HepG2 (cell line): ENCODE results near the gene EFCAB8. TPM values are rescaled to one million over a fixed set of nuclear protein-coding genes. Genes with fewer than 3 reads are reported as not detected.
A peak's percentile ranks its signal among the peaks of the same experiment; 100 is the strongest.

Source experiments
- ARNT ChIP-seq: fragments of 450-650 bp; IDR thresholded peaks from 2 replicates; pipeline ENCODE4 v1.6.1; 2017
- BRD4 ChIP-seq: sonication (generic); formaldehyde crosslinking; IDR thresholded peaks from 2 replicates; pipeline ENCODE4 v1.4.0; 2020; ENCODE audit warnings: missing genetic modification reagents
- HBP1 ChIP-seq: IDR thresholded peaks from 2 replicates; pipeline ENCODE4 v1.6.1; 2016; ENCODE audit warnings: low read depth, control low read depth
- HDAC2 ChIP-seq: sonication (generic); formaldehyde crosslinking; IDR thresholded peaks from 2 replicates; pipeline ENCODE4 v1.4.0; 2020; ENCODE audit warnings: missing genetic modification reagents
- HMG20A ChIP-seq: IDR thresholded peaks from 2 replicates; pipeline ENCODE4 v1.6.1; 2016; ENCODE audit warnings: borderline replicate concordance
- MLX ChIP-seq: IDR thresholded peaks from 2 replicates; pipeline ENCODE4 v1.6.1; 2016
- MYNN ChIP-seq: sonication (generic); formaldehyde crosslinking; IDR thresholded peaks from 2 replicates; pipeline ENCODE4 v1.4.0; 2020; ENCODE audit warnings: mild to moderate bottlenecking, low read depth, missing genetic modification reagents
- NFATC3 ChIP-seq: sonication (generic); formaldehyde crosslinking; IDR thresholded peaks from 2 replicates; pipeline ENCODE4 v1.5.1; 2020; ENCODE audit warnings: mild to moderate bottlenecking, missing genetic modification reagents
- PAF1 ChIP-seq: IDR thresholded peaks from 2 replicates; pipeline ENCODE4 v1.6.1; 2016; ENCODE audit warnings: missing genetic modification reagents, missing compliant biosample characterization
- SNRNP70 ChIP-seq: fragments of 200-400 bp; formaldehyde crosslinking; IDR thresholded peaks from 2 replicates; pipeline ENCODE4 v1.6.1; 2017; ENCODE audit warnings: mild to moderate bottlenecking, low read depth, low read length, moderate library complexity
- SPEN ChIP-seq: sonication (generic); formaldehyde crosslinking; IDR thresholded peaks from 2 replicates; pipeline ENCODE4 v1.5.1; 2020; ENCODE audit warnings: low read depth, mild to moderate bottlenecking, missing genetic modification reagents
- SSRP1 ChIP-seq: IDR thresholded peaks from 2 replicates; pipeline ENCODE4 v1.6.1; 2016; ENCODE audit warnings: control low read depth
- TCF7 ChIP-seq: sonication (generic); IDR thresholded peaks from 2 replicates; pipeline ENCODE4 v1.6.1; 2016; ENCODE audit warnings: antibody characterized with exemption, low read depth
- TRIM24 ChIP-seq: sonication (generic); formaldehyde crosslinking; IDR thresholded peaks from 2 replicates; pipeline ENCODE4 v1.8.0; 2022; ENCODE audit warnings: mild to moderate bottlenecking, missing genetic modification reagents
- XBP1 ChIP-seq: sonication (generic); formaldehyde crosslinking; IDR thresholded peaks from 2 replicates; pipeline ENCODE4 v1.5.0; 2020; ENCODE audit warnings: missing genetic modification reagents
- ZC3H4 ChIP-seq: sonication (generic); formaldehyde crosslinking; IDR thresholded peaks from 2 replicates; pipeline ENCODE4 v1.4.0; 2020; ENCODE audit warnings: missing genetic modification reagents, borderline replicate concordance
- ZMYM3 ChIP-seq: sonication (generic); formaldehyde crosslinking; IDR thresholded peaks from 2 replicates; pipeline ENCODE4 v1.5.1; 2020; ENCODE audit warnings: mild to moderate bottlenecking, missing genetic modification reagents
- ZNF124 ChIP-seq: sonication (generic); formaldehyde crosslinking; IDR thresholded peaks from 2 replicates; pipeline ENCODE4 v1.4.0; 2020; ENCODE audit warnings: missing genetic modification reagents
- ZNF317 ChIP-seq: sonication (generic); formaldehyde crosslinking; IDR thresholded peaks from 2 replicates; pipeline ENCODE4 v1.5.0; 2020; ENCODE audit warnings: mild to moderate bottlenecking, missing genetic modification reagents
- ZNF33B ChIP-seq: sonication (generic); formaldehyde crosslinking; IDR thresholded peaks from 2 replicates; pipeline ENCODE4 v1.5.1; 2020; ENCODE audit warnings: mild to moderate bottlenecking, missing genetic modification reagents
- ZNF775 ChIP-seq: sonication (generic); formaldehyde crosslinking; IDR thresholded peaks from 2 replicates; pipeline ENCODE4 v1.4.0; 2020; ENCODE audit warnings: missing genetic modification reagents, mild to moderate bottlenecking, moderate library complexity, borderline replicate concordance
- ZNF83 ChIP-seq: sonication (generic); formaldehyde crosslinking; IDR thresholded peaks from 2 replicates; pipeline ENCODE4 v1.4.0; 2020; ENCODE audit warnings: missing genetic modification reagents, mild to moderate bottlenecking, borderline replicate concordance
- ZNF841 ChIP-seq: sonication (generic); formaldehyde crosslinking; IDR thresholded peaks from 2 replicates; pipeline ENCODE4 v1.8.1; 2023; ENCODE audit warnings: missing genetic modification reagents, borderline replicate concordance
- ZSCAN29 ChIP-seq: sonication (generic); formaldehyde crosslinking; conservative IDR thresholded peaks from 2 replicates; pipeline ENCODE4 v1.4.0; 2020; ENCODE audit warnings: mild to moderate bottlenecking, missing genetic modification reagents
- polyA plus RNA-seq, 8 experiments: library from polyadenylated mRNA; depleted of rRNA in 3 of 8; stranded (reverse) in 7 of 8; unstranded in 1 of 8; fragments of >200 nt; fragmentation: Illumina TruSeq in 4 of 8; extraction: Trizol in 4 of 8; gene quantifications; 2 replicates each; pipeline versions ENCODE4 v1.2.1 to v1.2.3, GENCODE V29; 2011 to 2016; ENCODE audit warnings: low read depth in 4 of 8, missing spikeins in 1 of 8, mixed read lengths in 1 of 8; ENCODE audit not compliant: insufficient read depth in 1 of 8
- total RNA-seq, 5 experiments: library from RNA; depleted of rRNA; stranded (reverse); fragments of >200 nt; fragmentation: Illumina TruSeq; extraction: Trizol; gene quantifications; 2 replicates each; pipeline ENCODE4 v1.2.3, GENCODE V29; 2016; ENCODE audit warnings: low read depth in 1 of 5
- TF ChIP-seq, protein P1 (sequence below): sonication (generic); formaldehyde crosslinking; IDR thresholded peaks from 2 replicates; pipeline ENCODE4 v1.4.0; 2020; ENCODE audit warnings: mild to moderate bottlenecking, missing genetic modification reagents
- TF ChIP-seq, protein P2 (sequence below): sonication (generic); formaldehyde crosslinking; IDR thresholded peaks from 2 replicates; pipeline ENCODE4 v1.8.1; 2022; ENCODE audit warnings: mild to moderate bottlenecking, missing genetic modification reagents

The EFCAB8 gene
- total and polyA plus RNA-seq, 2 of the 13 experiments (the other 11 are each of a cell fraction or from before 2014, with no cell fraction given): 0.15 to 0.22 TPM

DNA sequence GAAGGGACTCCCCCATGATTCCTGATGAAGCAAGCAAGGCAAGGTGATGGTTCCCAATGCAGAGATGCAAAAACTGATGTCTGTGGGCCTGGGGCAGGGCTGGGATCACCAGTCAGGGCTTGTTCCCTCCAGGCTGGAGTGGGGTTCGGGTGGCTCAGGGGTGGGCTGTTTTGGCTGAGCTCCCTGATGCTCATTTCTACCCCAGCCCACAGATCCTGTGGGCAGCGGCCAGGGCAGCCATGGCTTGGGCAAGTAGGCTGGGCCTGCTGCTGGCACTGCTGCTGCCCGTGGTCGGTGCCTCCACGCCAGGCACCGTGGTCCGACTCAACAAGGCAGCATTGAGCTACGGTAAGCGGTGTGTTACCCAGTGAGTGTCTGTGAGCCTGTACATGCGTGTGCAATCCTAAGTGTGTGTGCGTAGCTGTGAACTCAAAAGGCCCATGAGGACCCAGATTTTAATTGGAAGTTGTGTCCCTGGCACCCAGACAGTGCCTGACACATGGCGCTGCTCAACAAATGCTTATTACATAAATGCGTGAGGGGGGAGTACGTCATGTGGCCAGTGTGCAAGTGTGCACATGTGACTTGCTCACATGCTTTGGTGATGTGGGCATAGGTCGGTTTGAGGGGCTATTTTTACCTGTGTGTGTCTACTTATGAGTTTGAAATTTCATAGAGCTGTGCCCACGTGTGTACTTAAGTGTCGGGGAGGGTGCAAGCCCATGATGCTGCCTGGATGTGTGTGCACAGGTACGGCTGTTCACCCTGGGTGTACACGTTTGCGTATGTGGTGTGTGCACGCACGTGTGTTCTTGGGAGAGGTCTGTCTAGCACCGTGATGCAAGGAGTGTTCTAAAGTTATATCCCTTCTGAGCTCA is 149.9 kb downstream of the EFCAB8 start (continued):
- TF ChIP-seq HMG20A: no peak; the same call in 1 of the 2 replicates
- TF ChIP-seq ZC3H4 (CRISPR knock-in tag): no peak; the same call in 1 of the 2 replicates
- no peak for TF ChIP-seq ZNF775
- TF ChIP-seq HDAC2 (CRISPR knock-in tag): no peak
- peak; percentile 70 for TF ChIP-seq ZNF83 (CRISPR knock-in tag)
- no peak; the same call in 1 of the 2 replicates for TF ChIP-seq ZNF841 (CRISPR knock-in tag)
- TF ChIP-seq ZMYM3 (CRISPR knock-in tag): no peak; the same call in 1 of the 2 replicates
- peak; percentile 53; the same call in 1 of the 2 replicates for TF ChIP-seq MLX (CRISPR knock-in tag)
- no peak for TF ChIP-seq TRIM24
- TF ChIP-seq, protein P1, sequence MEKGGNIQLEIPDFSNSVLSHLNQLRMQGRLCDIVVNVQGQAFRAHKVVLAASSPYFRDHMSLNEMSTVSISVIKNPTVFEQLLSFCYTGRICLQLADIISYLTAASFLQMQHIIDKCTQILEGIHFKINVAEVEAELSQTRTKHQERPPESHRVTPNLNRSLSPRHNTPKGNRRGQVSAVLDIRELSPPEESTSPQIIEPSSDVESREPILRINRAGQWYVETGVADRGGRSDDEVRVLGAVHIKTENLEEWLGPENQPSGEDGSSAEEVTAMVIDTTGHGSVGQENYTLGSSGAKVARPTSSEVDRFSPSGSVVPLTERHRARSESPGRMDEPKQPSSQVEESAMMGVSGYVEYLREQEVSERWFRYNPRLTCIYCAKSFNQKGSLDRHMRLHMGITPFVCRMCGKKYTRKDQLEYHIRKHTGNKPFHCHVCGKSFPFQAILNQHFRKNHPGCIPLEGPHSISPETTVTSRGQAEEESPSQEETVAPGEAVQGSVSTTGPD (CRISPR knock-in tag): no peak
- no peak; the same call in 1 of the 2 replicates for TF ChIP-seq SSRP1 (CRISPR knock-in tag)
- no peak; the same call in 1 of the 2 replicates for TF ChIP-seq SPEN
- no peak for TF ChIP-seq XBP1
- TF ChIP-seq, protein P2, sequence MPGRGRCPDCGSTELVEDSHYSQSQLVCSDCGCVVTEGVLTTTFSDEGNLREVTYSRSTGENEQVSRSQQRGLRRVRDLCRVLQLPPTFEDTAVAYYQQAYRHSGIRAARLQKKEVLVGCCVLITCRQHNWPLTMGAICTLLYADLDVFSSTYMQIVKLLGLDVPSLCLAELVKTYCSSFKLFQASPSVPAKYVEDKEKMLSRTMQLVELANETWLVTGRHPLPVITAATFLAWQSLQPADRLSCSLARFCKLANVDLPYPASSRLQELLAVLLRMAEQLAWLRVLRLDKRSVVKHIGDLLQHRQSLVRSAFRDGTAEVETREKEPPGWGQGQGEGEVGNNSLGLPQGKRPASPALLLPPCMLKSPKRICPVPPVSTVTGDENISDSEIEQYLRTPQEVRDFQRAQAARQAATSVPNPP (CRISPR knock-in tag): no peak
- no peak for TF ChIP-seq PAF1 (CRISPR knock-in tag)
- 0 out of 2 replicates have a peak, but pooled peaks have one; percentile 8 for TF ChIP-seq TCF7
- no peak for TF ChIP-seq ZNF33B (CRISPR knock-in tag)
- TF ChIP-seq NFATC3: no peak
- no peak for TF ChIP-seq SNRNP70
- no peak for TF ChIP-seq ZNF124 (CRISPR knock-in tag)
- peak; percentile 91 for TF ChIP-seq BRD4 (CRISPR knock-in tag)
- 0 out of 2 replicates have a peak, but pooled peaks have one; percentile 5 for TF ChIP-seq MYNN (CRISPR knock-in tag)
- TF ChIP-seq ZNF317 (CRISPR knock-in tag): no peak; the same call in none of the 2 replicates
- no peak for TF ChIP-seq ARNT
- no peak for TF ChIP-seq ZSCAN29 (CRISPR knock-in tag)
- TF ChIP-seq HBP1: no peak; the same call in 1 of the 2 replicates
